B cell (primary cell): Measurements from ENCODE around the gene PRIMPOL.

ENCODE experiments used
- EZH2 ChIP-seq: IDR thresholded peaks from 2 replicates; pipeline ENCODE4 v1.6.1; 2012; ENCODE audit warnings: borderline replicate concordance, low read depth, mild to moderate bottlenecking, moderate library complexity, low read length; ENCODE audit not compliant: insufficient read depth, poor library complexity, severe bottlenecking
- TF ChIP-seq, protein P1 (sequence below): fragments of 200-600 bp; IDR thresholded peaks from one replicate; pipeline ENCODE4 v1.8.0; 2022; ENCODE audit warnings: antibody characterized with exemption, mild to moderate bottlenecking

DNA sequence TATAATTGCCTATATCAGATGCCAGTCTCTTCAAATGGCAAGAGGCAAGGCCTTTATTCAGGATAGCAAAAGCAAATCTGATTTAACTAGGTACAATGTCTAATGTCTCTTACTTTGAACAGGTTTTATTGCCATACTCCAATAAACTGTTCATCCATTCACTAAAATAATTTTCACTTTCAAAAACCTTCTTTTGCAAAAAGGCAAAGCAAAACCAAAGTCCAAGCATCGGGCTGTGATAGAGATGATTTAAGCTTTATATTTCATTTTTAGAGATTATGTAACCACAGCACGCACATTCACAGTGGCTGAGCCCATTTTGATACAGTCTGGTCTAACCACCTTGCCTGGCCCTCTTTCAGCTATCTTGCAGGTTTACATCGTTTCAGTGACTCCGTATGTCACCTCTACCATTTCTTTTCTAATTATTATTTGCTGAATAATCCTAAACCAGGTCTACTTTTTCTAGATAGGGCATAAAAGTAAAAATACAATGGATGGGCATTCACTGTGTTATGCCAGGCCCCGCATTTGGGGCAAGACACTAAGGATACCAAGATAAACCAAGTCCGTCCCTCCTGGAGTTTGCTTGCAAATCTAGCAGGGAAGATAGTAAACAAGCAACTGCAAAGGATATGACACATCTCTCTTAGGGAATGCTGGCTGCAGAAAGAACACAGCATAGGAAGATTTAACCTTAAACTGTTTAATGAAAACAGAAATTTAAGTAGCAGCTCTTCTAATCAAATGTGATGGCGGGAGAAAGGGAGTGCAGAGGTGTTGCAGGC, 2.1 kb upstream of the PRIMPOL start:
- TF ChIP-seq, protein P1, sequence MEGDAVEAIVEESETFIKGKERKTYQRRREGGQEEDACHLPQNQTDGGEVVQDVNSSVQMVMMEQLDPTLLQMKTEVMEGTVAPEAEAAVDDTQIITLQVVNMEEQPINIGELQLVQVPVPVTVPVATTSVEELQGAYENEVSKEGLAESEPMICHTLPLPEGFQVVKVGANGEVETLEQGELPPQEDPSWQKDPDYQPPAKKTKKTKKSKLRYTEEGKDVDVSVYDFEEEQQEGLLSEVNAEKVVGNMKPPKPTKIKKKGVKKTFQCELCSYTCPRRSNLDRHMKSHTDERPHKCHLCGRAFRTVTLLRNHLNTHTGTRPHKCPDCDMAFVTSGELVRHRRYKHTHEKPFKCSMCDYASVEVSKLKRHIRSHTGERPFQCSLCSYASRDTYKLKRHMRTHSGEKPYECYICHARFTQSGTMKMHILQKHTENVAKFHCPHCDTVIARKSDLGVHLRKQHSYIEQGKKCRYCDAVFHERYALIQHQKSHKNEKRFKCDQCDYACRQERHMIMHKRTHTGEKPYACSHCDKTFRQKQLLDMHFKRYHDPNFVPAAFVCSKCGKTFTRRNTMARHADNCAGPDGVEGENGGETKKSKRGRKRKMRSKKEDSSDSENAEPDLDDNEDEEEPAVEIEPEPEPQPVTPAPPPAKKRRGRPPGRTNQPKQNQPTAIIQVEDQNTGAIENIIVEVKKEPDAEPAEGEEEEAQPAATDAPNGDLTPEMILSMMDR = no peak
- no peak for TF ChIP-seq EZH2
